Colonic mucosa (tissue), 4 donors: ENCODE measurements around the gene CUX1. TPM values are rescaled to one million over a fixed set of nuclear protein-coding genes. Genes with fewer than 3 reads are reported as not detected.
A peak's percentile ranks its signal among the peaks of the same experiment; 100 is the strongest.

Experiments used
- DNase-seq: peaks from one replicate; pipeline ENCODE4 v3.0.0-alpha.2; 2020
- H3K27ac ChIP-seq: fragments of 200-600 bp; one replicate; pipeline ENCODE4 v1.8.0; 2021
- H3K27me3 ChIP-seq: fragments of 200-600 bp; one replicate; pipeline ENCODE4 v1.8.0; 2021
- H3K36me3 ChIP-seq: fragments of 200-600 bp; one replicate; pipeline ENCODE4 v1.8.0; 2021
- H3K4me1 ChIP-seq: fragments of 200-600 bp; one replicate; pipeline ENCODE4 v1.8.0; 2021; ENCODE audit warnings: mild to moderate bottlenecking
- H3K4me3 ChIP-seq: fragments of 200-600 bp; one replicate; pipeline ENCODE4 v1.8.0; 2021
- H3K9ac ChIP-seq, 2 donors: one replicate each; pipeline ENCODE4 v1.7.0; 2013; ENCODE audit warnings: control low read depth in 2 of 2, low read depth in 2 of 2, low read length in 2 of 2
- H3K9me3 ChIP-seq: fragments of 200-600 bp; one replicate; pipeline ENCODE4 v1.8.0; 2021
- CTCF ChIP-seq: fragments of 200-600 bp; IDR thresholded peaks from one replicate; pipeline ENCODE4 v1.8.0; 2022; ENCODE audit warnings: antibody characterized with exemption, mild to moderate bottlenecking
- intact Hi-C: fragments of 100-400 bp; cut with DNase I; formaldehyde crosslinking; loops from one replicate; pipeline ENCODE4 v1.14.1; 2022
- total RNA-seq, 2 donors: library from RNA; stranded (reverse); fragmentation: NEBNext Ultra II Directional in 1 of 2; extraction: Animal tissue kit (Norgen Biotek cat#: 25700) in 1 of 2; gene quantifications; one replicate each; pipeline ENCODE4 v1.2.1, GENCODE V29; 2021
- donor health status: healthy.
- donor health status: DM: no; HTN: no; CAD: no.
- donor health status: DM: no; HTN: no; CAD: no.

The CUX1 gene
- total RNA-seq, 2 donors from 2014 or later: 68.5 to 97.5 TPM

GRCh38 chr7:102270178-102270887 lies 452.9 kb downstream of the CUX1 start:
- Histone ChIP-seq H3K4me1 (peaks cover 6% of the 10 kb centered on the region), H3K9ac (no peak overlapping the region), H3K27ac (no peak overlapping the region), H3K27me3 (no peaks in the 10 kb centered on the region), H3K9me3 (no peaks in the 10 kb centered on the region), H3K36me3 (no peaks in the 10 kb centered on the region), H3K4me3 (no peak overlapping the region)
- DNase-seq: no peak
- no peak for TF ChIP-seq CTCF
- intact Hi-C loops: no loop called here

- Histone ChIP-seq H3K9me3 (no peaks in the 10 kb centered on the region), H3K9ac (no peak overlapping the region), H3K4me3 (no peak overlapping the region), H3K4me1 (peaks cover 6% of the 10 kb centered on the region), H3K36me3 (no peaks in the 10 kb centered on the region), H3K27me3 (no peaks in the 10 kb centered on the region), H3K27ac (no peak overlapping the region)
- no peak for DNase-seq
- intact Hi-C loops: no loop called here
- TF ChIP-seq CTCF: no peak
Measured at GRCh38 chr7:102271158-102271798, 453.9 kb downstream of the CUX1 start.

- Histone ChIP-seq H3K27ac (no peak overlapping the region), H3K36me3 (no peaks in the 10 kb centered on the region), H3K9me3 (no peaks in the 10 kb centered on the region), H3K27me3 (no peaks in the 10 kb centered on the region), H3K9ac (no peak overlapping the region), H3K4me3 (no peak overlapping the region), H3K4me1 (peaks cover 6% of the 10 kb centered on the region)
- peak; percentile 88 for TF ChIP-seq CTCF
- peak; percentile 82 for DNase-seq
- intact Hi-C loops: loop anchor here (2.0 kb wide), 1 partner anchor 729 kb away; no protein-coding TSS in a partner anchor
Measured at GRCh38 chr7:102272075-102272916, 454.9 kb downstream of the CUX1 start.

- Histone ChIP-seq H3K9ac (no peak overlapping the region), H3K27ac (no peak overlapping the region), H3K27me3 (no peaks in the 10 kb centered on the region), H3K36me3 (no peaks in the 10 kb centered on the region), H3K4me1 (peaks cover 6% of the 10 kb centered on the region), H3K4me3 (no peak overlapping the region), H3K9me3 (no peaks in the 10 kb centered on the region)
- DNase-seq: no peak
- TF ChIP-seq CTCF: no peak
- intact Hi-C loops: loop anchor here (2.0 kb wide), 1 partner anchor 730 kb away; no protein-coding TSS in a partner anchor
Measured at GRCh38 chr7:102272917-102273748, 455.7 kb downstream of the CUX1 start.
